ENCODE results near the gene SLC13A3. TPM values are rescaled to one million over a fixed set of nuclear protein-coding genes. Genes with fewer than 3 reads are reported as not detected.

SLC13A3 gene
- total and polyA plus RNA-seq, 2 donors from 2014 or later, result 31.5 to 241 TPM

DNA sequence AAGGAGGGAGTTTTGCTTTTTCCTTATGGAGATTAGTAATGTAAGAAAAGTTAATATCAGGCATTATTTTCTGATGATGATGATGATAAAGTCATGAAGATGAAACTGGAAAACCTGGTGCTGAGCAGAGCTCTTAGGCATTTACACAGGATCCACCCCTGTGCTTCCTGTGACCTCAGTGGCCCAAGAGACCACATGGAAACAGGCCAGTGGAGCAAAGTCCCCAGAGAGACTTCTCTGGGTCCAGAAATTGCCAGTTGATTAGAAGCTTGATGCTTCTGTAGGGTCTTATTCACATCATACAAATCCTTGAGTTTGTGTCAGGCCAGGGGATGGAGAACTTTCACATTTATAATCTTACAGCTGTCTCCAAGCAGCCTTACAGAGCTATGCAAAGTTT lies 46.1 kb downstream of the SLC13A3 start:
- TF ChIP-seq, protein P1, sequence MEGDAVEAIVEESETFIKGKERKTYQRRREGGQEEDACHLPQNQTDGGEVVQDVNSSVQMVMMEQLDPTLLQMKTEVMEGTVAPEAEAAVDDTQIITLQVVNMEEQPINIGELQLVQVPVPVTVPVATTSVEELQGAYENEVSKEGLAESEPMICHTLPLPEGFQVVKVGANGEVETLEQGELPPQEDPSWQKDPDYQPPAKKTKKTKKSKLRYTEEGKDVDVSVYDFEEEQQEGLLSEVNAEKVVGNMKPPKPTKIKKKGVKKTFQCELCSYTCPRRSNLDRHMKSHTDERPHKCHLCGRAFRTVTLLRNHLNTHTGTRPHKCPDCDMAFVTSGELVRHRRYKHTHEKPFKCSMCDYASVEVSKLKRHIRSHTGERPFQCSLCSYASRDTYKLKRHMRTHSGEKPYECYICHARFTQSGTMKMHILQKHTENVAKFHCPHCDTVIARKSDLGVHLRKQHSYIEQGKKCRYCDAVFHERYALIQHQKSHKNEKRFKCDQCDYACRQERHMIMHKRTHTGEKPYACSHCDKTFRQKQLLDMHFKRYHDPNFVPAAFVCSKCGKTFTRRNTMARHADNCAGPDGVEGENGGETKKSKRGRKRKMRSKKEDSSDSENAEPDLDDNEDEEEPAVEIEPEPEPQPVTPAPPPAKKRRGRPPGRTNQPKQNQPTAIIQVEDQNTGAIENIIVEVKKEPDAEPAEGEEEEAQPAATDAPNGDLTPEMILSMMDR (IDR thresholded peaks at IDR 0.05; ENCODE audit: borderline replicate concordance, extremely low read depth, insufficient read depth), result no peak
- no peak overlapping the region for H3K9ac ChIP-seq (ENCODE audit: low read length in 3 of 3)
- H3K9me3 ChIP-seq (ENCODE audit: control insufficient read depth in 2 of 3, insufficient read depth in 1 of 3, low read length in 3 of 3), result no peaks in the 10 kb centered on the region
- H3K4me3 ChIP-seq (ENCODE audit: low read length in 3 of 3), result no peak overlapping the region
- H3K27ac ChIP-seq (ENCODE audit: low read depth in 2 of 2, low read length in 2 of 2), result peak overlapping the region; percentile 66 to 81
- intact Hi-C loops (cut with DNase I), result no loop called here
- no peaks in the 10 kb centered on the region for H3K27me3 ChIP-seq (ENCODE audit: control insufficient read depth, insufficient read depth, low read length)
- peaks cover 0 to 24% (median 2%) of the 10 kb centered on the region in 3 donors for H3K36me3 ChIP-seq (ENCODE audit: control insufficient read depth in 2 of 3, insufficient read depth in 3 of 3, low read length in 3 of 3)
- DNase-seq (no peak), FAIRE-seq (no peak)
- peaks cover 0 to 21% (median 2%) of the 10 kb centered on the region in 3 donors for H3K4me1 ChIP-seq (ENCODE audit: control insufficient read depth in 2 of 3, insufficient read depth in 2 of 3, low read depth in 1 of 3, low read length in 3 of 3)

DNA sequence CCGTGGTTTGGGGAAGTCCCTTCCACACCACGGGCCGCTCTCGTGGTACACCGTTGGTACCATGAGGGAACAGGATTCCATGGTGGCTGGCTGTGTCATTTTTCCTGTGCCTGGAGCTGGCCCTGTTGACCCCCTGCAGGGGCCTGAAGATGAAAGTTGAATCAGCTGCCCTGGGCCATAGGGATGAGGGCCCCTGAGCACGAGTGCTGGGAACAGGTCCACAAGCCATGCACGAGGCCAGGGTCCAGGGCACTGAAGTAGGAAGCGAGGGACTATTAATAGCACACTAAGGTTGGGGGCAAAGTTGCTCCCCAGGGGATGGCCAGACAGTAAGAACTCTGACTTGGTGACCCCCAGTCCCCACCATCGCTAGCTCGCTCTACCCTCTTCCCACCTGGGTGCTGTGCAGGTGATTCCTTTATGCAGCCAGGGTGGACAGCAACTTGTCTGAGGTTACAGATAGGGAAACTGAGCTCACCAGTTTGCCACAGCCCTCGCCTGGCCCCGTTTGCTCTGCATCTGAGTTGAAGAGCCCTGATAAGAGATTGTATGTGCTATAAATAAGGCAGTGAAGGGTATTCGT lies 46.6 kb downstream of the SLC13A3 start:
- no peak overlapping the region for H3K4me3 ChIP-seq (ENCODE audit: low read length in 3 of 3)
- intact Hi-C loops (cut with DNase I), result no loop called here
- peaks cover 0 to 21% (median 2%) of the 10 kb centered on the region in 3 donors for H3K4me1 ChIP-seq (ENCODE audit: control insufficient read depth in 2 of 3, insufficient read depth in 2 of 3, low read depth in 1 of 3, low read length in 3 of 3)
- H3K36me3 ChIP-seq (ENCODE audit: control insufficient read depth in 2 of 3, insufficient read depth in 3 of 3, low read length in 3 of 3), result peaks cover 0 to 21% (median 2%) of the 10 kb centered on the region in 3 donors
- H3K27me3 ChIP-seq (ENCODE audit: control insufficient read depth, insufficient read depth, low read length), result no peaks in the 10 kb centered on the region
- H3K9me3 ChIP-seq (ENCODE audit: control insufficient read depth in 2 of 3, insufficient read depth in 1 of 3, low read length in 3 of 3), result no peaks in the 10 kb centered on the region
- FAIRE-seq (no peak), DNase-seq (peak in 1 of 5 donors; percentile 8)
- no peak overlapping the region for H3K9ac ChIP-seq (ENCODE audit: low read length in 3 of 3)
- peak overlapping the region; percentile 59 to 81 for H3K27ac ChIP-seq (ENCODE audit: low read depth in 2 of 2, low read length in 2 of 2)
- TF ChIP-seq, protein P1 (IDR thresholded peaks at IDR 0.05; ENCODE audit: borderline replicate concordance, extremely low read depth, insufficient read depth), result no peak

DNA sequence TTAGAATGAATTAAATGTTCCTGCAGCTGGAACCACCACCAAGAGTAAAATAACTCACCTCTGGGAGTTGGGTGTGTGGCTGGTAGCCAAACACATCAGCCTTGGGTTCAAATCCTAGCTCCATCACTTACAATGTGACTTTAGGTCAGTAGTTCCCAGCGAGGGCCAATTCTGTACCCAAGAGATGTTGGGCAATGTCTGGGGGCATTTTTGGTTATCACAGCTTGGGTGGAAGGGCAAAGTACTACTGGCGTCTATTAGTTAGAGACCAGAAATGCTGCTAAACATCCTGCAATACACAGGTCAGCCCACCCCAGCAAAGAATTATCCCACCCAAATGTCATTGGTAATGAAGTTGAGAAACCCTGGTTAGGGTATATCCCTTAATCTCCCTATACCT lies 48.8 kb downstream of the SLC13A3 start:
- H3K4me3 ChIP-seq (ENCODE audit: low read length in 3 of 3), result no peak overlapping the region
- no peak for FAIRE-seq
- DNase-seq, result no peak
- H3K4me1 ChIP-seq (ENCODE audit: control insufficient read depth in 2 of 3, insufficient read depth in 2 of 3, low read depth in 1 of 3, low read length in 3 of 3), result peaks cover 0 to 12% (median 2%) of the 10 kb centered on the region in 3 donors
- intact Hi-C loops (cut with DNase I), result no loop called here
- TF ChIP-seq, protein P1 (IDR thresholded peaks at IDR 0.05; ENCODE audit: borderline replicate concordance, extremely low read depth, insufficient read depth), result no peak
- H3K27ac ChIP-seq (ENCODE audit: low read depth in 2 of 2, low read length in 2 of 2), result peak overlapping the region in 1 of 2 donors; percentile 24
- peaks cover 0 to 15% (median 0%) of the 10 kb centered on the region in 3 donors for H3K36me3 ChIP-seq (ENCODE audit: control insufficient read depth in 2 of 3, insufficient read depth in 3 of 3, low read length in 3 of 3)
- no peaks in the 10 kb centered on the region for H3K27me3 ChIP-seq (ENCODE audit: control insufficient read depth, insufficient read depth, low read length)
- H3K9ac ChIP-seq (ENCODE audit: low read length in 3 of 3), result no peak overlapping the region
- H3K9me3 ChIP-seq (ENCODE audit: control insufficient read depth in 2 of 3, insufficient read depth in 1 of 3, low read length in 3 of 3), result no peaks in the 10 kb centered on the region
